ENCODE measurements around the gene WWC1. TPM values are rescaled to one million over a fixed set of nuclear protein-coding genes. Genes with fewer than 3 reads are reported as not detected.

Gene WWC1
- total RNA-seq, 1 donor from 2014 or later = 87.2 TPM

GRCh38 chr5:168292786-168293696 lies 1.6 kb downstream of the WWC1 start:
- peak overlapping the region; percentile 91 for H3K4me3 ChIP-seq (ENCODE audit: low read depth, low read length)
- no peak for DNase-seq (ENCODE audit: low read depth)
- TF ChIP-seq, protein P1, sequence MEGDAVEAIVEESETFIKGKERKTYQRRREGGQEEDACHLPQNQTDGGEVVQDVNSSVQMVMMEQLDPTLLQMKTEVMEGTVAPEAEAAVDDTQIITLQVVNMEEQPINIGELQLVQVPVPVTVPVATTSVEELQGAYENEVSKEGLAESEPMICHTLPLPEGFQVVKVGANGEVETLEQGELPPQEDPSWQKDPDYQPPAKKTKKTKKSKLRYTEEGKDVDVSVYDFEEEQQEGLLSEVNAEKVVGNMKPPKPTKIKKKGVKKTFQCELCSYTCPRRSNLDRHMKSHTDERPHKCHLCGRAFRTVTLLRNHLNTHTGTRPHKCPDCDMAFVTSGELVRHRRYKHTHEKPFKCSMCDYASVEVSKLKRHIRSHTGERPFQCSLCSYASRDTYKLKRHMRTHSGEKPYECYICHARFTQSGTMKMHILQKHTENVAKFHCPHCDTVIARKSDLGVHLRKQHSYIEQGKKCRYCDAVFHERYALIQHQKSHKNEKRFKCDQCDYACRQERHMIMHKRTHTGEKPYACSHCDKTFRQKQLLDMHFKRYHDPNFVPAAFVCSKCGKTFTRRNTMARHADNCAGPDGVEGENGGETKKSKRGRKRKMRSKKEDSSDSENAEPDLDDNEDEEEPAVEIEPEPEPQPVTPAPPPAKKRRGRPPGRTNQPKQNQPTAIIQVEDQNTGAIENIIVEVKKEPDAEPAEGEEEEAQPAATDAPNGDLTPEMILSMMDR (conservative IDR thresholded peaks at IDR 0.05; ENCODE audit: low read depth, low read length) = no peak

DNA sequence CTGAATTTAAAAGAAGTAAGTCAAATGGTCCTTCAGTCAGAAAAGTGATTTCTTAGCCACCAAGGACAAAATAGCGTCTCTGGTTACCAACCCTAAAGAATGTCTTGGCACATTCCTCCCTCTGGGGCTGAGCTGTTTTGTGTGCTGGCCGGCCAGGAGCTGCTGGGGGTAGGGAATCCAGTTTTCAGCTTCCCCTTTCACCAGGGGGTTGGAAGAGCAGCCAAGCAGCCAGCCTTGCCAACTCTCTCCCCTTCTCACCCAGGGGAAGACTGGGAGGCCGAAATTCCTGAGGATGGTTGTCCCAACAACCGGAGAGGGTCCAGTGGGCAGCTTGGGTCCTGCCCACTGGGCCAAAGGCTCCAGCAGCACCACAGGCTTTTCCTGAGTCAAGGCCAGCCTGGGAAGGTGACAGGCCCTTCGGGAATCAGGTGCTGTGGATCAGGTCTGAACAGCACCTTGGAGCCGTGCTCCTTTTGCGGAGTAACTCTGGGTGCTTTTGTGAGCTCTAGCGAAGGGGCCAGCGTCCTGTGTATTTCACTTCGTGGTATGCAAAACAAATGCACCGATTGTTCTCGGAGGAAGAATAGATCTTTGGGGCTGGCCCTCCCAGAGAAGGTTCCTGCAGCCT lies 4.2 kb downstream of the WWC1 start:
- TF ChIP-seq, protein P1 (conservative IDR thresholded peaks at IDR 0.05; ENCODE audit: low read depth, low read length) = peak; percentile 73
- H3K4me3 ChIP-seq (ENCODE audit: low read depth, low read length) = peak overlapping the region; percentile 91
- no peak for DNase-seq (ENCODE audit: low read depth)

GRCh38 chr5:168296682-168297081 lies 5.2 kb downstream of the WWC1 start:
- TF ChIP-seq, protein P1 (conservative IDR thresholded peaks at IDR 0.05; ENCODE audit: low read depth, low read length) = no peak
- no peak overlapping the region for H3K4me3 ChIP-seq (ENCODE audit: low read depth, low read length)
- DNase-seq (ENCODE audit: low read depth) = no peak

DNA sequence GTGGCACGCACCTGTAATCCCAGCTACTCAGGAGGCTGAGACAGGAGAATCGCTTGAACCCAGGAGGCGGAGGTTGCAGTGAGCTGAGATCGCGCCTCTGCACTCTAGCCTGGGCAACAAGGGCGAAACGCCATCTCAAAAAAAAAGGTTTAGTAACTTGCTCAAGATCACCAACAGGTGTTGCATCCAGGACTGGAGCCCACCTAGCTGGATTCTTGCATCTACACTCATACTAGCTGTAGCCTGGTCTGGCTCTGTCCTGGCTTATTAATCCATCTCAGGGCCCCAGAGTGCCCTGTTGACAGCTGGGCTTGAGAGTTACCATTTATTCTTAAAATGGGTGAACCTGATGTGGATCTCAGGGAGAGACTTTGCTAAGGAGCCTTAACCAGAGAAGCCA lies 7.5 kb downstream of the WWC1 start:
- TF ChIP-seq, protein P1 (conservative IDR thresholded peaks at IDR 0.05; ENCODE audit: low read depth, low read length) = no peak
- H3K4me3 ChIP-seq (ENCODE audit: low read depth, low read length) = no peak overlapping the region
- DNase-seq (ENCODE audit: low read depth) = no peak

GRCh38 chr5:168299372-168299771 lies 7.9 kb downstream of the WWC1 start:
- no peak for DNase-seq (ENCODE audit: low read depth)
- TF ChIP-seq, protein P1 (conservative IDR thresholded peaks at IDR 0.05; ENCODE audit: low read depth, low read length) = no peak
- H3K4me3 ChIP-seq (ENCODE audit: low read depth, low read length) = no peak overlapping the region

DNA sequence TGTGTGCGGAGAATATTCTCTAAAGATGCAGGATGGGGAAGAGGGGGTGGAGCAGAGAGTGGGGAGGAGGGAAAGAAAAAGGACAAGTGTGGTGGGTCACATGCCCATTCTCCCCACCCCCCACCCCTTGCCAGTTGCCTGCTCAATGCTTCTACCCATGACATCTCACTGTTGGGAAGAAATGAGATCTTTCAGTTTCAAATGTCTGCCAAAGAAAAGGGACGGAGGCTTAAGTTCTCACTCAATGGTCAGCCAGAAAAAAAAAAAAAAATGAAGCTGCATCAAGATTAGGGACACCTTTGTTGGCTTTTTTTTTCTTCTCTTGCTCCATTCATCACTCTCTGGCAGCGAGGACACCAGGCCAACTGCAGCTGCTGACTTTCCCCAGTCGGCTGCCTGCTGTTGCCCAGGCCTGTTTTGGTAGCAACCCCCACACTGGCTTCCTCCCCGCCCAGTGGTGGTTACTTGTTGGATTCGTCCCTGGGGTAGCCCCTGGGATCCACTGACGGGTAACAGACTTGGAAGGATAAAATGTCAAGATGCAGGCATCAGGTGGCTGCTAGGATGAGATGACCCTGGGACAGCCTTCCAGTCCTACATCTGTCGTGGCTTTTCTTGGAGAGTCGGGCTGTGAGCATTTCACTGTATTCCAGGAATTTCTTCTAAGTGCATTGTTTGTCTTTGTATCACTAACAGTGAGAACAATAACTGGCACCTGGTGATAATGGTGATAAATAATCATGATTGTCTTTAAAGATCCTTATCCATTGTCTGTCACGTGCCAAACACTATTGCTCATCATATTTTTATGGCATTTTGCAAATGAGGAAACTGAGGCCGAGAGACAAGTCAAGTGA lies 9.1 kb downstream of the WWC1 start:
- H3K4me3 ChIP-seq (ENCODE audit: low read depth, low read length) = no peak overlapping the region
- TF ChIP-seq, protein P1 (conservative IDR thresholded peaks at IDR 0.05; ENCODE audit: low read depth, low read length) = no peak
- DNase-seq (ENCODE audit: low read depth) = no peak
